ENCODE results near the gene TBC1D22A. TPM values are rescaled to one million over a fixed set of nuclear protein-coding genes. Genes with fewer than 3 reads are reported as not detected.

TBC1D22A gene
- total RNA-seq, 1 experiment from 2014 or later, result 26.0 TPM

DNA sequence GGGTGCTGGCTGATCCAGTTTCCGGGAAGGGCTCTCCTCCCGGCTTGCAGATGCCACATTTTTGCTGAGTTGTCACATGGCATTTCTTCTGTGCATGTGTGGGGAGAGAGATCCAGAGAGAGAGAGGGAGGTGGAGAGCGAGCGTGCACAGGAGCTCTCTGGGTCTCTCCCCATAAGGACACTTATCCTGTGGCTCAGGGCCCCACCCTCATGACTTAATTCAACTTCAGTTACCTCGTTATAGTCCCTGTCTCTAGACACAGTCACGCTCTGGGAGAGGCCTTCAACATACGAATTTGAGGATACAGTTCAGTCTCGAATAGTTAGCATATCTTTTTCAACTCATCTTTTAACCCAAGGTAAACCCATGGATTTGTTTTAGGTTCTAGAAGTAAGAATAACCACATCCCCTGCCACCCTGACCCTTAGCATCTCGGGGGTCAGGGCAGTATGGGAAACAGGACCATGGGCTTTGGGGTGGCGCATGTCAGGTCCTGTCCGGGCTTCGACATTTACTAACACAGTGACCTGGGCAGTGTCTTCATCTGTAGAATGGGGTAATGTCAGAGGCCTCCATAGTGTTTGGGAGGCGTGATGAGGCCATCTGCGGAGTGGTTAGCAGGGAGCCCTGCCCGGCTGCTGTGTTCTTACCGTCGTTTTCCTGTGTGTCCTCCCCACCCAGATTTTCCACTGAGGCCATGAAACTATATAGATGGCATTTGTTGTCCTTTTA, 46.9 kb downstream of the TBC1D22A start:
- ChIA-PET CTCF (interaction anchor here (1.3 kb wide), 1 partner anchor 11 kb away, joined by 5 read pairs; no protein-coding TSS in a partner anchor), POLR2A (no interaction called here)
- H3K4me3 Mint-ChIP-seq (ENCODE audit: unreplicated experiment), result no peak overlapping the region
- peaks cover 21% of the 10 kb centered on the region for H3K36me3 Mint-ChIP-seq (ENCODE audit: insufficient read depth, unreplicated experiment)
- intact Hi-C loops (cut with micrococcal nuclease), result no loop called here
- TF ChIP-seq, protein P1, sequence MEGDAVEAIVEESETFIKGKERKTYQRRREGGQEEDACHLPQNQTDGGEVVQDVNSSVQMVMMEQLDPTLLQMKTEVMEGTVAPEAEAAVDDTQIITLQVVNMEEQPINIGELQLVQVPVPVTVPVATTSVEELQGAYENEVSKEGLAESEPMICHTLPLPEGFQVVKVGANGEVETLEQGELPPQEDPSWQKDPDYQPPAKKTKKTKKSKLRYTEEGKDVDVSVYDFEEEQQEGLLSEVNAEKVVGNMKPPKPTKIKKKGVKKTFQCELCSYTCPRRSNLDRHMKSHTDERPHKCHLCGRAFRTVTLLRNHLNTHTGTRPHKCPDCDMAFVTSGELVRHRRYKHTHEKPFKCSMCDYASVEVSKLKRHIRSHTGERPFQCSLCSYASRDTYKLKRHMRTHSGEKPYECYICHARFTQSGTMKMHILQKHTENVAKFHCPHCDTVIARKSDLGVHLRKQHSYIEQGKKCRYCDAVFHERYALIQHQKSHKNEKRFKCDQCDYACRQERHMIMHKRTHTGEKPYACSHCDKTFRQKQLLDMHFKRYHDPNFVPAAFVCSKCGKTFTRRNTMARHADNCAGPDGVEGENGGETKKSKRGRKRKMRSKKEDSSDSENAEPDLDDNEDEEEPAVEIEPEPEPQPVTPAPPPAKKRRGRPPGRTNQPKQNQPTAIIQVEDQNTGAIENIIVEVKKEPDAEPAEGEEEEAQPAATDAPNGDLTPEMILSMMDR (IDR thresholded peaks at IDR 0.05; ENCODE audit: unreplicated experiment), result no peak
- H3K27me3 Mint-ChIP-seq (ENCODE audit: insufficient read depth, unreplicated experiment), result no peaks in the 10 kb centered on the region
- no peak for DNase-seq (ENCODE audit: unreplicated experiment)
- no TSS peak for BruUV-seq (replicated peaks)
- H3K4me1 Mint-ChIP-seq (ENCODE audit: insufficient read depth, unreplicated experiment), result peaks cover 3% of the 10 kb centered on the region
- no peaks in the 10 kb centered on the region for H3K9me3 Mint-ChIP-seq (ENCODE audit: unreplicated experiment)
- no peak overlapping the region for H3K27ac Mint-ChIP-seq (ENCODE audit: low read depth, unreplicated experiment)

DNA sequence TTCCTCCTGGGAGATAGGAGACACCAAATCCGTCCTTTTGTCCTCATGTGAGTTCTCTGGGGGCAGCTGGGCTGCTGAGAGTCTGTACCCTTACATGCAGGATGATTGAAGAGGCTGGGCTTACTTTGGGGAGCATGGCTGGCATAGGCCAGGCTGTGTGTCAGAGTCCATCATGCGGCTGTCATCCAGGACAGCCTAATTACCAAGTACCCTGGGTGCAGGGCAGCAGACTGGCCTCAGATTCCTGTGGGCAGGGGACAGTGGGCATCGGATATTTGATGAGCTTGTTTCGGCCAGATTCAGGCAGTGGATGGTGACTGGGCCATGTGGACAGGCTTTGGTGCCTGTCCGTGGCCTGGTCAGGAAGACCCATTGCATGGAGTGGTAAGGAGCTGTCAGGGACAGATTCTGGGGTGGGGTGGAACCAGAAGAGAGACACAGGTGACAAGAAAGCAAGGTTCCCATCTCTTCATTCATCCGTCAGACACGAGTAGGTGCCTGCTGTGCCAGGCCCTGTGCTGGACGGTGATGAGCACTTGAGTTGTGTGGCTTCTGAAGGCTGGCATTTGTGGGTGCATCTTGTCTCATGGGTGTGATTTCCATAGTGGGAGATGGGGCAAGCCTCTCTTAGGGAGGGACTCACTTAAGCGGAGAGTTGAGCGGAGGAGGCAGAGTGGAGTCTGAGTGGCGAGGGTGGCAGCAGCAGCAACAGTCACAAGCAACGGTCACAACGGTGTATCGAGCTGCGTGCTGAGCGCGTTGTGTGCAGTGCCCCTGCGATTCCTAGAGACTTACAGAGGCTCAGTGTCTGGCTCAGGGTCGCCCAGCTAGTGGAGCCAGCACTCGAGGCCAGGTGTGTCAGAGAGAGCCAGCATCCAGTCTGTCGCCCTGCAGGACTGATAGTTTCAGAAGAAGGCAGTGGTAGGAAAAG, 48.7 kb downstream of the TBC1D22A start:
- H3K4me1 Mint-ChIP-seq (ENCODE audit: insufficient read depth, unreplicated experiment), result peaks cover 10% of the 10 kb centered on the region
- ChIA-PET POLR2A (interaction anchor here (0.7 to 1.2 kb wide), 3 partner anchors 10 to 57 kb away, joined by 3 read pairs; no protein-coding TSS in a partner anchor), CTCF (interaction anchor here (0.6 to 3.9 kb wide), 3 partner anchors 9 to 29 kb away, joined by 3 to 40 read pairs (median 13); no protein-coding TSS in a partner anchor)
- no peak for DNase-seq (ENCODE audit: unreplicated experiment)
- intact Hi-C loops (cut with micrococcal nuclease), result no loop called here
- TF ChIP-seq, protein P1 (IDR thresholded peaks at IDR 0.05; ENCODE audit: unreplicated experiment), result no peak
- H3K4me3 Mint-ChIP-seq (ENCODE audit: unreplicated experiment), result no peak overlapping the region
- H3K36me3 Mint-ChIP-seq (ENCODE audit: insufficient read depth, unreplicated experiment), result peaks cover 23% of the 10 kb centered on the region
- H3K27me3 Mint-ChIP-seq (ENCODE audit: insufficient read depth, unreplicated experiment), result no peaks in the 10 kb centered on the region
- BruUV-seq (replicated peaks), result no TSS peak
- no peaks in the 10 kb centered on the region for H3K9me3 Mint-ChIP-seq (ENCODE audit: unreplicated experiment)
- H3K27ac Mint-ChIP-seq (ENCODE audit: low read depth, unreplicated experiment), result no peak overlapping the region

DNA sequence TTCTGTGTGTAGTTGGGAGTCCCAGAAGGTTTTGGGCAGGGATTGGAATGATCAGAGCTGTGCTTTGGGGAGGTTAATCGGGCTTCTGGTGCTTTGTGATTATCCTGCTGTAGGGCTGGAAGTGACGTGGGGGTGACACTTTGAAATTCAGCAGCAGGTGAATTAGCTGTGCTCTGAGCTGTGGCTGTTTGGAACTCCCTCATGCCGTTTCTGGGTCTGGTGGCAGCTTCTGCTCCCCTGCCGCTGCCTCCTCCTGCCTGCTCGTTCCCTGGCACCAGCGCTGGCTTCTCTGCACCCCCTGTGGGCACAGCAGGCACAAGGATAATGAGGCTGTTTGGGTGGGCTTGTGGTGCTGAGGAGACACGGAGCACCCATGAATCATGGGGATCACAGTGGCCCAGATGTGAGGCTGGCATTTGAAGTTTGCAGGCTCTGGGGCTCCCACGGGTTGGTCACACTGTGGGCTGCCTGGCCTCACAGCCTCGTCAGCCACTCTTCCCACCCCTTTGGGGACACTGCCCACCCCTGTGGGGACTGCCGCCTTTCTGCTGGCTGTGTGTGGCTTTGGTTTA, 49.7 kb downstream of the TBC1D22A start:
- CTCF ChIA-PET, result interaction anchor here (3.3 to 3.9 kb wide), 2 partner anchors 10 to 13 kb away, joined by 13 to 40 read pairs; no protein-coding TSS in a partner anchor
- no peak overlapping the region for H3K27ac Mint-ChIP-seq (ENCODE audit: low read depth, unreplicated experiment)
- intact Hi-C loops (cut with micrococcal nuclease), result no loop called here
- POLR2A ChIA-PET, result interaction anchor here (1.2 kb wide), 1 partner anchor 16 kb away, joined by 3 read pairs; no protein-coding TSS in a partner anchor
- H3K4me3 Mint-ChIP-seq (ENCODE audit: unreplicated experiment), result no peak overlapping the region
- peaks cover 17% of the 10 kb centered on the region for H3K4me1 Mint-ChIP-seq (ENCODE audit: insufficient read depth, unreplicated experiment)
- no peak for DNase-seq (ENCODE audit: unreplicated experiment)
- H3K36me3 Mint-ChIP-seq (ENCODE audit: insufficient read depth, unreplicated experiment), result peaks cover 17% of the 10 kb centered on the region
- no peaks in the 10 kb centered on the region for H3K27me3 Mint-ChIP-seq (ENCODE audit: insufficient read depth, unreplicated experiment)
- TF ChIP-seq, protein P1 (IDR thresholded peaks at IDR 0.05; ENCODE audit: unreplicated experiment), result no peak
- no TSS peak for BruUV-seq (replicated peaks)
- no peaks in the 10 kb centered on the region for H3K9me3 Mint-ChIP-seq (ENCODE audit: unreplicated experiment)
